NCI-H2227 (cell line): ENCODE data around the gene ACE.
A peak's percentile ranks its signal among the peaks of the same experiment; 100 is the strongest.

Experiments used
- DNase-seq: peaks from one replicate; lab custom pipeline; 2025; ENCODE audit not compliant: unreplicated experiment; lab: John Stamatoyannopoulos, UW

The ACE gene

GRCh38 chr17:63474174-63474573, 2.7 kb upstream of the ACE start:
- DNase-seq, result no peak

GRCh38 chr17:63474586-63475460, 2.0 kb upstream of the ACE start:
- DNase-seq, result no peak

GRCh38 chr17:63475491-63476412, 1.1 kb upstream of the ACE start:
- DNase-seq, result no peak

GRCh38 chr17:63476459-63476853, 405 bp upstream of the ACE start:
- DNase-seq, result peak; percentile 52

GRCh38 chr17:63477480-63478440, 899 bp downstream of the ACE start:
- DNase-seq, result no peak

GRCh38 chr17:63478814-63479494, 2.1 kb downstream of the ACE start:
- DNase-seq, result peak; percentile 73

- no peak for DNase-seq
These were observed 2.8 kb downstream of the ACE start for GRCh38 chr17:63479495-63480184.

- no peak for DNase-seq
These were observed 3.4 kb downstream of the ACE start for GRCh38 chr17:63480192-63480784.

- DNase-seq, result peak; percentile 13
These were observed 4.1 kb downstream of the ACE start for GRCh38 chr17:63480826-63481487.

GRCh38 chr17:63481488-63481870, 4.6 kb downstream of the ACE start:
- no peak for DNase-seq

GRCh38 chr17:63482509-63482908, 5.6 kb downstream of the ACE start:
- no peak for DNase-seq

- DNase-seq, result no peak
These were observed 6.2 kb downstream of the ACE start for GRCh38 chr17:63483038-63483437.

GRCh38 chr17:63483655-63484575, 7.1 kb downstream of the ACE start:
- DNase-seq, result no peak

GRCh38 chr17:63486317-63487013, 9.6 kb downstream of the ACE start:
- no peak for DNase-seq

GRCh38 chr17:63487014-63487339, 10.1 kb downstream of the ACE start:
- no peak for DNase-seq

- no peak for DNase-seq
These were observed 12.0 kb downstream of the ACE start for GRCh38 chr17:63488851-63489250.

- DNase-seq, result no peak
These were observed 12.4 kb downstream of the ACE start for GRCh38 chr17:63489291-63489690.
